WERI-Rb-1 (cell line): Measurements from ENCODE around the gene OR7C1.

Experiments
- DNase-seq: peaks from one replicate; pipeline ENCODE4 v3.0.0-alpha.2; 2020
- H3K27ac ChIP-seq: fragments of 250-450 bp; sonication (Bioruptor Pico); 2 replicates; pipeline ENCODE4 v1.5.1; 2020; ENCODE audit warnings: mild to moderate bottlenecking, moderate library complexity
- H3K27me3 ChIP-seq: fragments of 250-450 bp; sonication (Bioruptor Pico); 2 replicates; pipeline ENCODE4 v1.5.1; 2021; ENCODE audit warnings: mild to moderate bottlenecking, low read depth, moderate library complexity; ENCODE audit not compliant: insufficient read depth, severe bottlenecking
- H3K36me3 ChIP-seq: fragments of 250-450 bp; sonication (Bioruptor Pico); 2 replicates; pipeline ENCODE4 v1.5.1; 2020; ENCODE audit warnings: mild to moderate bottlenecking, moderate library complexity
- H3K4me3 ChIP-seq: 2 replicates; pipeline ENCODE4 v1.5.1; 2011; ENCODE audit warnings: low read depth, mild to moderate bottlenecking, control low read depth, low read length
- H3K9me3 ChIP-seq: fragments of 250-450 bp; sonication (Bioruptor Pico); 2 replicates; pipeline ENCODE4 v1.5.1; 2021; ENCODE audit warnings: mild to moderate bottlenecking, moderate library complexity; ENCODE audit not compliant: severe bottlenecking
- TF ChIP-seq, protein P1 (sequence below): IDR thresholded peaks from 2 replicates; pipeline ENCODE4 v1.5.1; 2011; ENCODE audit warnings: low read depth, mild to moderate bottlenecking, control low read depth, inconsistent platforms, low read length

Gene OR7C1

DNA sequence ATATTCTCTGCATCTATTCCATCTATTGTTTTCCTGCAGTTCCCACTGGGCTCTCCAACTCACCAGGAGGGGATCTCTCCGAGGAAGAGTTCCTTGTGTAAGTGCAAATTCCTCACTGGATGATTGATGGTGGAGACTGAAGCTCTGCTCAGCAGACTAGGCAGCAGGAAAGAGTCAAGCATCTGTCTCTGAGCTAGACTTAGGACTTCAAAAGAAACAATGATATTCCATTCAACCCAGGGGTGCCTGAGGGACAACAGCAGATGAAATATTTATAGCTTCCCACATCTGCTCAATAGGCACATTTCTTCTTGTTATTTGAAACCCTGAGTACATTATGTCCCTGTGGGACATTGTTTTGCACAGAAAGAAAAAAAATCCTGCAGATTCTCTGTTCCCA lies at the start of gene OR7C1, which contains the start of gene OR7A5:
Gene OR7C1, minus strand, starts transcription at position 175 of the 400 bp plus-strand sequence. CDS start 35,049 bp downstream, outside the sequence.
Gene OR7A5, minus strand, starts transcription at position 175 of the 400 bp plus-strand sequence. CDS start 6,944 bp downstream, outside the sequence.
- no peaks in the 10 kb centered on the region for H3K36me3 ChIP-seq
- H3K9me3 ChIP-seq: peaks cover 5% of the 10 kb centered on the region
- no peak within 1 kb of the TSS for H3K27ac ChIP-seq
- H3K4me3 ChIP-seq: no peak within 1 kb of the TSS
- TF ChIP-seq, protein P1, sequence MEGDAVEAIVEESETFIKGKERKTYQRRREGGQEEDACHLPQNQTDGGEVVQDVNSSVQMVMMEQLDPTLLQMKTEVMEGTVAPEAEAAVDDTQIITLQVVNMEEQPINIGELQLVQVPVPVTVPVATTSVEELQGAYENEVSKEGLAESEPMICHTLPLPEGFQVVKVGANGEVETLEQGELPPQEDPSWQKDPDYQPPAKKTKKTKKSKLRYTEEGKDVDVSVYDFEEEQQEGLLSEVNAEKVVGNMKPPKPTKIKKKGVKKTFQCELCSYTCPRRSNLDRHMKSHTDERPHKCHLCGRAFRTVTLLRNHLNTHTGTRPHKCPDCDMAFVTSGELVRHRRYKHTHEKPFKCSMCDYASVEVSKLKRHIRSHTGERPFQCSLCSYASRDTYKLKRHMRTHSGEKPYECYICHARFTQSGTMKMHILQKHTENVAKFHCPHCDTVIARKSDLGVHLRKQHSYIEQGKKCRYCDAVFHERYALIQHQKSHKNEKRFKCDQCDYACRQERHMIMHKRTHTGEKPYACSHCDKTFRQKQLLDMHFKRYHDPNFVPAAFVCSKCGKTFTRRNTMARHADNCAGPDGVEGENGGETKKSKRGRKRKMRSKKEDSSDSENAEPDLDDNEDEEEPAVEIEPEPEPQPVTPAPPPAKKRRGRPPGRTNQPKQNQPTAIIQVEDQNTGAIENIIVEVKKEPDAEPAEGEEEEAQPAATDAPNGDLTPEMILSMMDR: no peak
- H3K27me3 ChIP-seq: peaks cover 88% of the 10 kb centered on the region
- DNase-seq: no peak

DNA sequence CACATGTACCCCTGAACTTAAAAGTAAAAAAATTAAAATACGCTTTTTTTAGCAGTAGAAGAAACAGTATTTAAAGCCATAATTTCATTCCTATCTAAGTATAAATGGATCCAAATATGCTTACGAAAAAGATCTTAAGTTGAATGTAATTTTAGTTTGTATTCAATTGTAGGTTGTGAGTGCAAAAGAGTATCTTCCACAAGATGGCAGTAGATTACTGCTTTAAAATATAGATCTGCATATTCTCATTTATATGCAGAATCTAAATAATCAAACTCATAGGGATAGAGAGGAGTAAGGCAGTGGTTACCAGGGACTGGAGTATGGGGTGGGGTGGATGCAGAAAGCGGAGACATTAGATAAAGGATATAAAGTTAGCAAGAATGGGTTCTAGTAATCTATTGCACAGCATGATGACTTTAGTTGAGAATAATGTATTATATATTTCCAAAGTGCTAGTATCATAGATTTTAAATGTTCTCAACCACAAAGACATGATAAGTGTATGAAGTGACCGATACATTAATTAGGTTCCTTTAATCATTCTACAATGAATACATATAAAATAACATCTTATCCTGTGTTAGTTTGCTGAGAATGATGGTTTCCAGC lies 36.7 kb upstream of the OR7C1 start:
- Histone ChIP-seq H3K27me3 (peaks cover 73% of the 10 kb centered on the region), H3K36me3 (no peaks in the 10 kb centered on the region), H3K9me3 (no peaks in the 10 kb centered on the region), H3K4me3 (no peak overlapping the region), H3K27ac (no peak overlapping the region)
- TF ChIP-seq, protein P1: no peak
- DNase-seq: no peak

- H3K27me3 ChIP-seq: peaks cover 57% of the 10 kb centered on the region
- H3K36me3 ChIP-seq: no peaks in the 10 kb centered on the region
- TF ChIP-seq, protein P1: no peak
- no peak overlapping the region for H3K4me3 ChIP-seq
- no peak overlapping the region for H3K27ac ChIP-seq
- no peak for DNase-seq
- no peaks in the 10 kb centered on the region for H3K9me3 ChIP-seq
These were observed 33.5 kb upstream of the OR7C1 start for GRCh38 chr19:14868497-14868896.

GRCh38 chr19:14848822-14849221 lies 13.8 kb upstream of the OR7C1 start, which contains the start of gene OR7A10:
OR7A10 (minus strand) TSS chr19:14848922; CDS start chr19:14841877, 7,045 bp downstream.
- H3K4me3 ChIP-seq: no peak within 1 kb of the TSS

GRCh38 chr19:14843578-14843977 lies 8.6 kb upstream of the OR7C1 start:
- DNase-seq: no peak
- no peaks in the 10 kb centered on the region for H3K36me3 ChIP-seq
- no peak overlapping the region for H3K27ac ChIP-seq
- TF ChIP-seq, protein P1: no peak
- H3K27me3 ChIP-seq: peaks cover 68% of the 10 kb centered on the region
- H3K4me3 ChIP-seq: no peak overlapping the region
- peaks cover 5% of the 10 kb centered on the region for H3K9me3 ChIP-seq

More at GRCh38 chr19:14848822-14849221, 13.8 kb upstream of the OR7C1 start, which contains the start of gene OR7A10:
- Histone ChIP-seq H3K27me3 (peaks cover 81% of the 10 kb centered on the region), H3K36me3 (no peaks in the 10 kb centered on the region), H3K27ac (no peak within 1 kb of the TSS), H3K9me3 (no peaks in the 10 kb centered on the region)
- DNase-seq: no peak
- TF ChIP-seq, protein P1: no peak
